DND-41 (cell line): Measurements from ENCODE around the gene TNPO3.

ENCODE experiments used
- EZH2 ChIP-seq: IDR thresholded peaks from 3 replicates; pipeline ENCODE4 v1.6.1; 2012; ENCODE audit warnings: borderline replicate concordance, low read depth, mild to moderate bottlenecking, moderate library complexity, low read length, inconsistent platforms; ENCODE audit not compliant: severe bottlenecking
- TF ChIP-seq, protein P1 (sequence below): IDR thresholded peaks from 2 replicates; pipeline ENCODE4 v1.5.1; 2012; ENCODE audit warnings: borderline replicate concordance, low read length, moderate library complexity, mild to moderate bottlenecking; ENCODE audit not compliant: poor library complexity, severe bottlenecking; ENCODE audit errors: extremely low read depth

DNA sequence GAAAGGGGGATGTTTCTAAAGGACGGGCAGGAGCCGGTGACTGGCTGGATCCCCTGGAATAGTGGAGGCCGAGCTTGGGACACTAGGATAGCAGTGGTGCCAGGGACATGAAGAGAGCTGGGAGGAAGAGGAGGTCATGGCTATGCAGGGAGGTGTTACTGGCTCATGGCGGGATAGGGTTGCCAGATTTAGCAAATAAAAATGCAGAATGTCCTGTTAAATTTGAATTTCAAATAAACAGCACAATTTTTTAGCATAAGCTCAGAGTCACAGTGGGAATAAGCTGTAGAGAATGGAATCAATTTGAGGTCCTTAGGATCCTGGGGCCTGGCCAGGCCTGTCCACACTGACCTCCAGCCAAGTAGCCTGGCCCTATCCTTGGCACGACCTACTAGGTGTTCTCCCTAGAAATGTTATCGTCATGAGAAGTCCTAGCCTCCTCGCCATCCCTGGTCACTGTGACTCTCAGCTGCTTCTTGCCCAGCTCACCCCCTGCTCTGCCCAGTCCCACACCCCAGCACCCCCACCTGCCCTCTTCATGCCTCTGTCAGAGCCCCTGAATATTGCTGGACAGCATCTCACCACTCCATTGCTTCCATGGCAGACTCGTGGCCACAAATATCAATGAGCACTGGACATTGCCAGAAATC is 136.8 kb downstream of the TNPO3 start:
- TF ChIP-seq, protein P1, sequence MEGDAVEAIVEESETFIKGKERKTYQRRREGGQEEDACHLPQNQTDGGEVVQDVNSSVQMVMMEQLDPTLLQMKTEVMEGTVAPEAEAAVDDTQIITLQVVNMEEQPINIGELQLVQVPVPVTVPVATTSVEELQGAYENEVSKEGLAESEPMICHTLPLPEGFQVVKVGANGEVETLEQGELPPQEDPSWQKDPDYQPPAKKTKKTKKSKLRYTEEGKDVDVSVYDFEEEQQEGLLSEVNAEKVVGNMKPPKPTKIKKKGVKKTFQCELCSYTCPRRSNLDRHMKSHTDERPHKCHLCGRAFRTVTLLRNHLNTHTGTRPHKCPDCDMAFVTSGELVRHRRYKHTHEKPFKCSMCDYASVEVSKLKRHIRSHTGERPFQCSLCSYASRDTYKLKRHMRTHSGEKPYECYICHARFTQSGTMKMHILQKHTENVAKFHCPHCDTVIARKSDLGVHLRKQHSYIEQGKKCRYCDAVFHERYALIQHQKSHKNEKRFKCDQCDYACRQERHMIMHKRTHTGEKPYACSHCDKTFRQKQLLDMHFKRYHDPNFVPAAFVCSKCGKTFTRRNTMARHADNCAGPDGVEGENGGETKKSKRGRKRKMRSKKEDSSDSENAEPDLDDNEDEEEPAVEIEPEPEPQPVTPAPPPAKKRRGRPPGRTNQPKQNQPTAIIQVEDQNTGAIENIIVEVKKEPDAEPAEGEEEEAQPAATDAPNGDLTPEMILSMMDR, result no peak
- TF ChIP-seq EZH2, result no peak
